ENCODE results near the gene OSBPL3. TPM values are rescaled to one million over a fixed set of nuclear protein-coding genes. Genes with fewer than 3 reads are reported as not detected.

Gene OSBPL3
- total RNA-seq, 2 donors from 2014 or later, result 9.0 to 14.8 TPM

DNA sequence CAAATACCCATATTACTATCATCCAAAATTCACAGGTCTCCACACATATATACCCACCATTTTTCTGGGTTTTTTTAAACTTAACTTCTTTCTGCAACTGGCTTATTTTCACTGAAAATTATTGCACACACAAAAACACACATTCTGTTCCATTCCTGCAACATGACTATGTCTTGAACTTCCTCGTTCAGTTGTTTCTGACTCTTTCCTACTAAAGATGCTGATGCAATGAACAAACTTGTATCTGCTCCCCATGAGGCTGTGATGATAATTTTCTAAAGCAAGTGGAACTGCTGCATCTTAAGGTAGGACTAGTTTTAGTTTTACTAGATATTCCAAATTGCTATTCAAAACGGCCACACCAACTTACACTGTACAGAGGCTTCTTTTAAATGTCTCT lies 77.7 kb downstream of the OSBPL3 start:
- Histone ChIP-seq H3K27ac (no peak overlapping the region), H3K36me3 (no peaks in the 10 kb centered on the region), H3K9ac (ENCODE audit: low read depth in 2 of 2, low read length in 2 of 2) (no peak overlapping the region), H3K9me3 (no peaks in the 10 kb centered on the region), H3K27me3 (no peaks in the 10 kb centered on the region), H3K4me1 (no peaks in the 10 kb centered on the region), H3K4me3 (no peak overlapping the region)
- DNase-seq, result no peak
- intact Hi-C loops (cut with DNase I), result no loop called here
- TF ChIP-seq CTCF (IDR thresholded peaks at IDR 0.05), result no peak

DNA sequence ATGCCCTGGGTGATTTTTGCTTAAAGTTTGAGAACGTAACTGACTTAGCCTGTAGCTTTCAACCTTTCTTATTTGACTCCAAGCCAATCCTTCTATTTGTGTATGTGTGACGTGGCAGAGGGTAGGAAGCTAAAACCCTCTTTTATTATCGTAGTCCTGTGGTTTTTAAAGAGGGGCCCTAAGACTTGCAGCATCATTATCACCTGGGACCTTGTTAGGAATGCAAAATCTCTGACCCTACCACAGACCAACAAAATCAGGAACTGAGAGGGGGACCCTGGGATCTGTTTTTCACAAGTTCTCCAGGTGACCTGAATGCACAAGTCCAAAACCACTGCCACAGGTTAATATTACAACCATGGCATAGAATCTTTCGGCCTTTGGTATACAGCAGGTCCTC lies 80.1 kb downstream of the OSBPL3 start:
- Histone ChIP-seq H3K9ac (ENCODE audit: low read depth in 2 of 2, low read length in 2 of 2) (no peak overlapping the region), H3K4me1 (no peaks in the 10 kb centered on the region), H3K9me3 (no peaks in the 10 kb centered on the region), H3K27me3 (no peaks in the 10 kb centered on the region), H3K4me3 (no peak overlapping the region), H3K27ac (no peak overlapping the region), H3K36me3 (no peaks in the 10 kb centered on the region)
- DNase-seq, result no peak
- intact Hi-C loops (cut with DNase I), result no loop called here
- TF ChIP-seq CTCF (IDR thresholded peaks at IDR 0.05), result no peak

- no peaks in the 10 kb centered on the region for H3K27me3 ChIP-seq
- H3K36me3 ChIP-seq, result no peaks in the 10 kb centered on the region
- intact Hi-C loops (cut with DNase I), result no loop called here
- no peak for TF ChIP-seq CTCF (IDR thresholded peaks at IDR 0.05)
- H3K9ac ChIP-seq (ENCODE audit: low read depth in 2 of 2, low read length in 2 of 2), result no peak overlapping the region
- H3K27ac ChIP-seq, result no peak overlapping the region
- H3K4me3 ChIP-seq, result no peak overlapping the region
- DNase-seq, result no peak
- H3K9me3 ChIP-seq, result no peaks in the 10 kb centered on the region
- H3K4me1 ChIP-seq, result no peaks in the 10 kb centered on the region
These were observed 80.8 kb downstream of the OSBPL3 start for GRCh38 chr7:24899161-24899560.

DNA sequence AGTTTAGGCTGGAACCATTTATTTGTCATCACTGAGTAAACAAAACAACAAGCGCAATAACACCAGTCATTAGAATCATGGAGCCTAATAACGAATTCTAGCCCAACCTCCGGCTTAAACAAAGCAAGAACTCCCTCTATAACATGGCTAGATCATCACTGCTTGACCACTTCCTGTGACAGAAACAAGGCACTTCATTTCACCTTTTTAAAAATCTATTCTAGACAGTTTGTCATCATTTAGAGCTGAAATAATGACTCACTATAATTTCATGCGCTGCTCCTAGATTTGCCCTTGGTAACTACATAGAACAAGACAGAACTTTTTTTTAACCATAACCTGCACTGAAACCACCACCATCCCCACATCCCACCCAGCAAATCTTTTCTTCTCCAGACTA lies 81.3 kb downstream of the OSBPL3 start:
- Histone ChIP-seq H3K4me3 (no peak overlapping the region), H3K36me3 (no peaks in the 10 kb centered on the region), H3K4me1 (no peaks in the 10 kb centered on the region), H3K9me3 (no peaks in the 10 kb centered on the region), H3K27ac (no peak overlapping the region), H3K9ac (ENCODE audit: low read depth in 2 of 2, low read length in 2 of 2) (no peak overlapping the region), H3K27me3 (no peaks in the 10 kb centered on the region)
- no peak for TF ChIP-seq CTCF (IDR thresholded peaks at IDR 0.05)
- DNase-seq, result no peak
- intact Hi-C loops (cut with DNase I), result no loop called here

DNA sequence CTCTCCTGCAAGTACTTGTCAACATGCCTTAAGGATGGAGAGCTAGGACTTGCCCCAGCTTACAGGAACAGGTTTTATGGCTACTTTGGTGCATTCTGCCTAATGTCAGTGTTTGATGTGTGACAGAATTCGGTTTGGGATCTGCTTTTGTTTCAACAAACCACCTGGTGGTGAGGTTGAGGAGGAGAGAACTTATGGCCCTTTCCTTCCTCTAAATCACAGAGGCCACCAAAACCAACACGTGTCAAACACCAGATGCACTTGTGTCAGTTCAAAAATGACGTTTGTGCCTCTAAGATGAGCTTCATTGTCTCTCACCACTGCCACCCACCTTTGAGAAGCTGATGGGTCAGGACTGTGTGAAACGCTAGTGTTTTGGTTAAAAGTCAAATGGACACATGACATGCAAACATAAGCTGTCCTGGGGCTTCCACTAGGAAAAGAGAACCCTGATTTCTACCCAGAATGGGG lies 83.9 kb downstream of the OSBPL3 start:
- Histone ChIP-seq H3K9me3 (no peaks in the 10 kb centered on the region), H3K4me3 (no peak overlapping the region), H3K9ac (ENCODE audit: low read depth in 2 of 2, low read length in 2 of 2) (no peak overlapping the region), H3K4me1 (no peaks in the 10 kb centered on the region), H3K27ac (no peak overlapping the region), H3K27me3 (no peaks in the 10 kb centered on the region), H3K36me3 (no peaks in the 10 kb centered on the region)
- intact Hi-C loops (cut with DNase I), result no loop called here
- no peak for TF ChIP-seq CTCF (IDR thresholded peaks at IDR 0.05)
- no peak for DNase-seq

Data from colonic mucosa (tissue), 4 donors.